WTC11 (cell line): ENCODE data around the gene BTBD17. TPM values are rescaled to one million over a fixed set of nuclear protein-coding genes. Genes with fewer than 3 reads are reported as not detected.

Experiments
- ATAC-seq: fragments of 200-7000 bp; cut with Tn5 transposase; 2 replicates; pipeline ENCODE4 v1.10.0; 2021; ENCODE audit warnings: mild to moderate bottlenecking, moderate library complexity
- CTCF ChIA-PET: fragments of 300-600 bp; sonication (Branson Sonifier 250); formaldehyde crosslinking; loops from one replicate; lab custom pipeline; 2021; ENCODE audit warnings: antibody characterized with exemption; lab: Charles Lee
- POLR2A ChIA-PET: fragments of 350-600 bp; sonication (Branson Sonifier 250); formaldehyde crosslinking; loops from one replicate; lab custom pipeline; 2021; ENCODE audit warnings: antibody characterized with exemption; lab: Charles Lee
- DNase-seq: peaks from one replicate; pipeline ENCODE4 v3.0.0; 2021; ENCODE audit warnings: low spot score
- H3K27ac Mint-ChIP-seq: 2 replicates; pipeline ENCODE4 v1.8.0; 2021; ENCODE audit warnings: mixed read lengths
- H3K27me3 Mint-ChIP-seq: 2 replicates; pipeline ENCODE4 v1.8.0; 2021; ENCODE audit warnings: low read depth, mild to moderate bottlenecking, moderate library complexity, mixed read lengths
- H3K36me3 Mint-ChIP-seq: 2 replicates; pipeline ENCODE4 v1.8.0; 2021; ENCODE audit warnings: mixed read lengths
- H3K4me1 Mint-ChIP-seq: 2 replicates; pipeline ENCODE4 v1.8.0; 2022; ENCODE audit warnings: mixed read lengths
- H3K4me3 Mint-ChIP-seq: 2 replicates; pipeline ENCODE4 v1.8.0; 2021; ENCODE audit warnings: mild to moderate bottlenecking, moderate library complexity, mixed read lengths
- H3K9me3 Mint-ChIP-seq: 2 replicates; pipeline ENCODE4 v1.8.0; 2021; ENCODE audit warnings: mixed read lengths
- ATF2 ChIP-seq: sonication (generic); formaldehyde crosslinking; IDR thresholded peaks from 2 replicates; pipeline ENCODE4 v1.8.1; 2022; ENCODE audit warnings: low read depth, missing genetic modification reagents, borderline replicate concordance
- ATF3 ChIP-seq: sonication (generic); formaldehyde crosslinking; conservative IDR thresholded peaks from 2 replicates; pipeline ENCODE4 v1.8.1; 2022; ENCODE audit warnings: mild to moderate bottlenecking, missing genetic modification reagents
- CDX4 ChIP-seq: fragments of 250-450 bp; sonication (Bioruptor Pico); IDR thresholded peaks from 2 replicates; pipeline ENCODE4 v1.9.0; 2021; ENCODE audit warnings: moderate library complexity, mild to moderate bottlenecking, inconsistent platforms, borderline replicate concordance
- CREM ChIP-seq: sonication (generic); formaldehyde crosslinking; IDR thresholded peaks from 2 replicates; pipeline ENCODE4 v1.8.1; 2022; ENCODE audit warnings: mild to moderate bottlenecking, missing genetic modification reagents, moderate library complexity
- IRF2 ChIP-seq: sonication (generic); formaldehyde crosslinking; IDR thresholded peaks from 2 replicates; pipeline ENCODE4 v1.8.0; 2022; ENCODE audit warnings: low read depth, missing genetic modification reagents, borderline replicate concordance
- JAZF1 ChIP-seq: fragments of 250-450 bp; sonication (Bioruptor Pico); IDR thresholded peaks from 2 replicates; pipeline ENCODE4 v1.9.0; 2021; ENCODE audit warnings: moderate library complexity, mild to moderate bottlenecking, inconsistent platforms
- MXD4 ChIP-seq: fragments of 250-450 bp; sonication (Bioruptor Pico); IDR thresholded peaks from 2 replicates; pipeline ENCODE4 v1.8.0; 2021; ENCODE audit warnings: mild to moderate bottlenecking, moderate library complexity, borderline replicate concordance
- NFE2L1 ChIP-seq: sonication (generic); formaldehyde crosslinking; IDR thresholded peaks from 2 replicates; pipeline ENCODE4 v1.8.1; 2023; ENCODE audit warnings: missing genetic modification reagents
- NR2C2 ChIP-seq: sonication (generic); formaldehyde crosslinking; IDR thresholded peaks from 2 replicates; pipeline ENCODE4 v1.8.0; 2022; ENCODE audit warnings: mild to moderate bottlenecking, missing genetic modification reagents
- NR3C1 ChIP-seq: sonication (generic); formaldehyde crosslinking; conservative IDR thresholded peaks from 2 replicates; pipeline ENCODE4 v1.8.1; 2023; ENCODE audit warnings: low read depth, mild to moderate bottlenecking, missing genetic modification reagents
- RORB ChIP-seq: fragments of 250-450 bp; sonication (Bioruptor Pico); IDR thresholded peaks from 2 replicates; pipeline ENCODE4 v1.9.0; 2021; ENCODE audit warnings: mild to moderate bottlenecking
- SMAD3 ChIP-seq: sonication (generic); formaldehyde crosslinking; IDR thresholded peaks from 2 replicates; pipeline ENCODE4 v1.8.0; 2022; ENCODE audit warnings: missing genetic modification reagents, mild to moderate bottlenecking, borderline replicate concordance
- SOX15 ChIP-seq: fragments of 250-450 bp; sonication (Bioruptor Pico); IDR thresholded peaks from 2 replicates; pipeline ENCODE4 v1.9.0; 2021; ENCODE audit warnings: mild to moderate bottlenecking
- USF1 ChIP-seq: sonication (generic); formaldehyde crosslinking; IDR thresholded peaks from 2 replicates; pipeline ENCODE4 v1.8.0; 2022; ENCODE audit warnings: mild to moderate bottlenecking, missing genetic modification reagents
- ZBTB43 ChIP-seq: sonication (generic); formaldehyde crosslinking; IDR thresholded peaks from 2 replicates; pipeline ENCODE4 v1.8.1; 2023; ENCODE audit warnings: mild to moderate bottlenecking, missing genetic modification reagents
- ZNF121 ChIP-seq: sonication (generic); formaldehyde crosslinking; IDR thresholded peaks from 2 replicates; pipeline ENCODE4 v1.8.0; 2023; ENCODE audit warnings: missing genetic modification reagents
- ZNF138 ChIP-seq: sonication (generic); formaldehyde crosslinking; conservative IDR thresholded peaks from 2 replicates; pipeline ENCODE4 v1.8.1; 2022; ENCODE audit warnings: mild to moderate bottlenecking, moderate library complexity, missing genetic modification reagents
- ZNF232 ChIP-seq: sonication (generic); formaldehyde crosslinking; IDR thresholded peaks from 2 replicates; pipeline ENCODE4 v1.8.0; 2022; ENCODE audit warnings: mild to moderate bottlenecking, missing genetic modification reagents
- ZNF263 ChIP-seq: sonication (generic); formaldehyde crosslinking; IDR thresholded peaks from 2 replicates; pipeline ENCODE4 v1.8.1; 2022; ENCODE audit warnings: low read depth, mild to moderate bottlenecking, moderate library complexity, missing genetic modification reagents
- ZSCAN18 ChIP-seq: fragments of 250-450 bp; sonication (Bioruptor Pico); IDR thresholded peaks from 2 replicates; pipeline ENCODE4 v2.1.2; 2022; ENCODE audit warnings: mild to moderate bottlenecking, moderate library complexity
- total RNA-seq: library from RNA; stranded (reverse); gene quantifications from 3 replicates; pipeline ENCODE4 v1.2.3, GENCODE V29; 2021

BTBD17 gene
- total RNA-seq, 1 experiment from 2014 or later: 0.94 TPM

GRCh38 chr17:74403512-74404137 is 42.0 kb upstream of the BTBD17 start:
- Mint-ChIP-seq H3K27me3 (no peaks in the 10 kb centered on the region), H3K27ac (peak overlapping the region; percentile 65), H3K9me3 (no peaks in the 10 kb centered on the region), H3K4me1 (peaks cover 16% of the 10 kb centered on the region), H3K36me3 (no peaks in the 10 kb centered on the region), H3K4me3 (no peak overlapping the region; the same call in 1 of the 2 replicates)
- POLR2A ChIA-PET: interaction anchor here (0.7 kb wide), 1 partner anchor 183 kb away, joined by 4 read pairs; no protein-coding TSS in a partner anchor
- TF ChIP-seq RORB (no peak), ATF3 (CRISPR knock-in tag) (no peak), USF1 (no peak), ZNF138 (no peak), MXD4 (no peak), ZNF263 (CRISPR knock-in tag) (no peak), ZSCAN18 (CRISPR knock-in tag) (no peak), SMAD3 (no peak), SOX15 (no peak), NR3C1 (CRISPR knock-in tag) (no peak), CDX4 (CRISPR knock-in tag) (no peak), ZBTB43 (CRISPR knock-in tag) (no peak)
- CTCF ChIA-PET: interaction anchor here (1.0 to 3.1 kb wide), 11 partner anchors 11 to 191 kb away, joined by 3 to 16 read pairs (median 4); partner anchors contain the start of genes BTBD17 and CD300A
- DNase-seq: no peak
- ATAC-seq: peak; percentile 8; the same call in 1 of the 2 replicates

- ChIA-PET CTCF (interaction anchor here (2.1 to 3.1 kb wide), 2 partner anchors 23 to 36 kb away, joined by 7 to 16 read pairs; no protein-coding TSS in a partner anchor), POLR2A (interaction anchor here (1.0 kb wide), 1 partner anchor 32 kb away, joined by 3 read pairs; no protein-coding TSS in a partner anchor)
- Mint-ChIP-seq H3K4me3 (no peak overlapping the region), H3K4me1 (peaks cover 16% of the 10 kb centered on the region), H3K27me3 (no peaks in the 10 kb centered on the region), H3K9me3 (no peaks in the 10 kb centered on the region), H3K27ac (no peak overlapping the region), H3K36me3 (no peaks in the 10 kb centered on the region)
- no peak for TF ChIP-seq IRF2 (CRISPR knock-in tag)
- no peak for TF ChIP-seq NR2C2 (CRISPR knock-in tag)
- no peak for TF ChIP-seq ATF2
- TF ChIP-seq CREM: no peak
- TF ChIP-seq ZNF232 (CRISPR knock-in tag): no peak
- TF ChIP-seq ZNF121 (CRISPR knock-in tag): no peak
- no peak for TF ChIP-seq NFE2L1 (CRISPR knock-in tag)
- TF ChIP-seq JAZF1: no peak
- ATAC-seq (no peak), DNase-seq (no peak)
Observed at GRCh38 chr17:74402048-74402447, 40.4 kb upstream of the BTBD17 start.
